Stimulated activated CD8-positive, alpha-beta memory T cell treated with anti-CD3 and anti-CD28 coated beads, Interleukin-4, amount 100 ng/mL, for 1 hour (primary cell): Measurements from ENCODE around the gene CAD.

ENCODE experiments used
- DNase-seq, 2 donors: peaks; one replicate each; pipeline ENCODE4 v3.0.0-alpha.2; 2020; ENCODE audit warnings: low read depth in 2 of 2, low spot score in 1 of 2

The CAD gene

GRCh38 chr2:27278010-27278409 lies 60.8 kb downstream of the CAD start:
- no peak for DNase-seq

- no peak for DNase-seq
These were observed 63.7 kb downstream of the CAD start for GRCh38 chr2:27280826-27281225.

DNA sequence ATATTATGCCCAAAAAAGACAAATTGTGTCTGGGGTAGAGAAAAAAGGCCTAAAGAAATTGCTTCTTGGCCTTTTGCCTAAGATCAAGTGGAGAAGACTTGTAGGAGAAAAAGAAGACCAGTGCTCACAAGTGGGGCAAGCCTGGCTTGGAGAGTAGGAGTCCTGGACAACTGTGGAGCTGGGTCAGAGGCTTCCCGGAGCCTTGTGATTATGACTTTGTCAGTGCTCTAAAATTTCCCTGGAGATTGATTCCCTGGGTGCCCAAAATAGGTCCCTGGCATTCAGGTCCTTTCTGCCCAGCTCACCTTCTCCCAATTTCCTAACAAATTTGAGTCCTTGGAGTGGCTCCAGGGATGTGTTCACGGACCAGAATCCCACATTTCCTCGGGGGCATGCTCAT lies 64.3 kb downstream of the CAD start:
- DNase-seq = no peak

- DNase-seq = no peak
These were observed 64.8 kb downstream of the CAD start, which contains the start of gene TRIM54 for GRCh38 chr2:27281855-27282559. Gene TRIM54, plus strand, starts transcription at chr2:27282429. Its CDS starts 303 bp downstream, at chr2:27282732.

- no peak for DNase-seq
These were observed 65.7 kb downstream of the CAD start for GRCh38 chr2:27282892-27283291.

DNA sequence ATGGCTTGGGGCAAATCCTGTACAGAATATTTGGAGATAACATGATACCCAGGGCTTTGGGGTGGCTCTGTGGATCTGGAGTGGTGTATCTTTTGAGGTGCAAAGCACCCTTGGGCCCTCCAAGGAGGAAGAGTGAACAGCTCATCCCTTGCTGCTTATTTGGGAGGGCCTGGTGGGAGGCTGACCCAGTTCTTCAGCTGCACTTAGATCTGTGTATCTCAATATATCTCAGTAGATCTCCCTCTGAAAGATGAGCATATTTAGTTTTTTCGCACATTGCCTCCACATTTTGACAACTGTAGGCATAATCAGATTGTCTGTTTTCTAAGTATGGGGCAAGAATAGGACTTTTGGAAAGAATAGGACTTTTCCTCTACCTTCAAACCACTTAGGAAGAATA lies 67.8 kb downstream of the CAD start:
- DNase-seq = no peak

DNA sequence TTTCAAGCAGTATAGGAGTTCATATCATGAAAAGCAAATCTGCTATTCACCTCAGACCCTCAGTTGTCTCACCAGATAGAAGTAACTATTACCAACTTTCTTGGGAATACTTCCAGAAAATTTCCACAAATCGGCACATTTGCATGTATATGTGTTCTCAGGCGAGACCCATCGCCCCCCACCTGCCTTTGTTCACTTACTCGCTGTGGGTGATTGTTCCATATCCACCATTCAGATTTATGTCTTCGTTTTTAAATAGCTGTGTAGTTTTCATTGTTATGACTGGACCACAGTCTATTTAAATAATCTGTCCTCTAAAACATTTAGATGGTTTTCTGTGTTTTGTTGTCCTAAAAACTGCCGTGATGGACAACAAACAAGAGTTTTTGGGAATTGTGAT lies 68.3 kb downstream of the CAD start:
- no peak for DNase-seq

DNA sequence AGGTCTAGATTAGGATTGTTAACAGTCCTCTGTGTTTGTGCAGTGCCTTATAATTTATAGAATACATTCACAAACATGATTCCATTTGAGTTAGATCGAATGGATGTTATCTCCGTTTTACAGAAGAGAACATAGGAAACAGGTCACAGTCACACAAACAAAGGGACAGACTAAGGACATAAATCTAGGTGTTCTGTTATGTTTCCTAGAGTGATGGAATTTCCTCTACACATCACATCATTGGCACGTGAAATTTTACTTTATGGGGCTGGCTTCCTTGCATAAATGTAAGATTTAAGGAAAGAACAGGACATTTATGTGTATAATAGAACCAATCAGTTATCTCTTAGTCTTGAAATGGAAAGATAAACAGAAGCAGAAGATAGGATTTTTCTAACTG lies 71.4 kb downstream of the CAD start:
- no peak for DNase-seq

DNA sequence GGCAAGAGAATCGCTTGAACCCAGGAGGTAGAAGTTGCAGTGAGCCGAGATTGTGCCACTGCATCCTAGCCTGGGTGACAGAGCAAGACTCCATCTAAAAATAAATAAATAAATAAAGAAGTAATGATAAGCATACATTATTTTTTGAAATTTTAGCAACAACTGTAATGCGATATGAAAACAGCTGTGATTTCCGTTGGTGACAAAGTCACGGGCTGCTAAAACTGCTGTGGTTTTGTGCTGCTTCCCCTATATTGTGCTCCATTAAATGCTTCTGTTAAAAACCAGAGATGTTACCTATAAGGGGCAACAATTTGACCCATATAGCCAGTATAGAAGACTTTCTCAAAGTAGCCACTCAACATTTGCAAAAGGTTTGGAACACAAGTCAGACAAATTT lies 73.4 kb downstream of the CAD start:
- no peak for DNase-seq

DNA sequence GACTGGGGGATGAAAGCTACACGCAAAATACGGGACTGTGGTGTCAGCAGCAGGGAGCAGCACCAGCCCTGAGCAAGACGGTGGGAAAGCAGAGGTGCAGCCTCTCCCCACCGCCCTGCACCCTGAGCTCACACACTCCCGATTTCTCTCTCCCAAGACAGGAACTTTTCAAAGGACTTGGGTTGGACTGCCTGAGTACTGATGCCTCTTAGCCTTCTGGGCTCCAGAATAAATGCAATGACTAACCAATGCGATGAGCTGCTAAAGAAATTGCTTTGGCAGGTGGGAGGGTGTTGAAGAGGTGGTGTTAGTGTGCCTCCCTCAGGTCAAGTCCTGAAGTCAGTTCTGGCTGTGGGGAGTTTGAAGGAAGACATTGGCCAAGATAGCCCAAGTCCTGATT lies 74.7 kb downstream of the CAD start:
- no peak for DNase-seq
